PC-3 (cell line): ENCODE measurements around the gene PDLIM7.

Experiments
- CTCF ChIP-seq: fragments of 300-600 bp; sonication (generic); conservative IDR thresholded peaks from 2 replicates; pipeline ENCODE4 v1.5.1; 2017; ENCODE audit warnings: antibody characterized with exemption, low read depth, mild to moderate bottlenecking, low read length
- EZH2 ChIP-seq: fragments of 300-600 bp; sonication (generic); IDR thresholded peaks from one replicate; pipeline ENCODE4 v1.6.1; 2017; ENCODE audit warnings: antibody characterized with exemption, mild to moderate bottlenecking, low read length; ENCODE audit not compliant: unreplicated experiment

- TF ChIP-seq CTCF, result no peak
- TF ChIP-seq EZH2, result no peak
These were observed 27.7 kb upstream of the PDLIM7 start for GRCh38 chr5:177524941-177525655.
